ENCODE measurements around the gene IGSF23. TPM values are rescaled to one million over a fixed set of nuclear protein-coding genes. Genes with fewer than 3 reads are reported as not detected.

The IGSF23 gene
- total RNA-seq, 1 donor from 2014 or later, result not detected

DNA sequence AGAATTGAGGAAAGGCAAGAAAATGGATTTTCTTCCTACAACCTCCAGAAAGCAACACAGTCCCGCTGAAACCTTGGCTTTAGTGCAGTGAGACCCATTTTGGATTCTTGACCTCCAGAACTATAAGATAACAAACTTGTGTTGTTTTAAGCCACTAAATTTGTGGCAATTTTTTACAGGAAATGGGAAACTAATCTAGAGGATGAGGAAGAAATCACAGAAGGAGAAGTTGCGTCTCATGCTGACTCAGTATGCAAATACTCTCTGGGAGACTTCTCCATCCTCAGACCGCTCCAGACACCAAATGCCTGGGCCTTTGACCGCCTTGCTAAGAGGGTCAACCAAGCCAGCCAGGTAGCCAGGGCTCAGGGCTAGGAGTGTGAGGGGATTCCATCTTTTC lies 72.5 kb downstream of the IGSF23 start:
- DNase-seq, result no peak
- CTCF ChIA-PET, result interaction anchor here (1.1 kb wide), 1 partner anchor 31 kb away, joined by 3 read pairs; no protein-coding TSS in a partner anchor
- Mint-ChIP-seq H3K36me3 (ENCODE audit: low read depth) (no peaks in the 10 kb centered on the region), H3K9me3 (peaks cover 2% of the 10 kb centered on the region), H3K27ac (no peak overlapping the region), H3K4me1 (peaks cover 31% of the 10 kb centered on the region), H3K4me3 (peak overlapping the region; percentile 50), H3K27me3 (peaks cover 9% of the 10 kb centered on the region)
- TF ChIP-seq, protein P1, sequence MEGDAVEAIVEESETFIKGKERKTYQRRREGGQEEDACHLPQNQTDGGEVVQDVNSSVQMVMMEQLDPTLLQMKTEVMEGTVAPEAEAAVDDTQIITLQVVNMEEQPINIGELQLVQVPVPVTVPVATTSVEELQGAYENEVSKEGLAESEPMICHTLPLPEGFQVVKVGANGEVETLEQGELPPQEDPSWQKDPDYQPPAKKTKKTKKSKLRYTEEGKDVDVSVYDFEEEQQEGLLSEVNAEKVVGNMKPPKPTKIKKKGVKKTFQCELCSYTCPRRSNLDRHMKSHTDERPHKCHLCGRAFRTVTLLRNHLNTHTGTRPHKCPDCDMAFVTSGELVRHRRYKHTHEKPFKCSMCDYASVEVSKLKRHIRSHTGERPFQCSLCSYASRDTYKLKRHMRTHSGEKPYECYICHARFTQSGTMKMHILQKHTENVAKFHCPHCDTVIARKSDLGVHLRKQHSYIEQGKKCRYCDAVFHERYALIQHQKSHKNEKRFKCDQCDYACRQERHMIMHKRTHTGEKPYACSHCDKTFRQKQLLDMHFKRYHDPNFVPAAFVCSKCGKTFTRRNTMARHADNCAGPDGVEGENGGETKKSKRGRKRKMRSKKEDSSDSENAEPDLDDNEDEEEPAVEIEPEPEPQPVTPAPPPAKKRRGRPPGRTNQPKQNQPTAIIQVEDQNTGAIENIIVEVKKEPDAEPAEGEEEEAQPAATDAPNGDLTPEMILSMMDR (IDR thresholded peaks at IDR 0.05), result no peak
- peak; percentile 53 for ATAC-seq (ENCODE audit: low read depth)
- intact Hi-C loops (cut with micrococcal nuclease), result no loop called here
- POLR2A ChIA-PET, result interaction anchor here (0.6 to 1.2 kb wide), 5 partner anchors 22 to 541 kb away, joined by 3 to 6 read pairs (median 4); no protein-coding TSS in a partner anchor

Other genes starting within 250 kb of the IGSF23 start
- gene ZNF285, start 212.0 kb upstream of the IGSF23 start, total RNA-seq, result 4.5 TPM in 2 replicates
- 3.1 and 3.7 TPM in 2 replicates for gene ZNF229, start 165.1 kb upstream of the IGSF23 start, total RNA-seq
- gene ZNF180, start 113.0 kb upstream of the IGSF23 start, total RNA-seq, result 11.6 and 14.4 TPM in 2 replicates
- gene CEACAM20, start 83.9 kb upstream of the IGSF23 start, total RNA-seq, result not detected in 2 replicates
- gene PVR, start 30.3 kb downstream of the IGSF23 start, total RNA-seq, result 0.10 TPM in 1 of 2 replicates, not detected in the other
- gene CEACAM19, start 57.9 kb downstream of the IGSF23 start, total RNA-seq, result not detected in 2 replicates
- not detected in 2 replicates for gene CEACAM16, start 85.6 kb downstream of the IGSF23 start, total RNA-seq
- gene BCL3, start 135.1 kb downstream of the IGSF23 start, total RNA-seq, result 121 and 149 TPM in 2 replicates
- not detected in 2 replicates for gene CBLC, start 164.3 kb downstream of the IGSF23 start, total RNA-seq
- gene BCAM, start 195.5 kb downstream of the IGSF23 start, total RNA-seq, result not detected in 2 replicates
- 0.17 and 0.35 TPM in 2 replicates for gene NECTIN2, start 232.7 kb downstream of the IGSF23 start, total RNA-seq

Data from activated B cell treated with CpG ODN at 0.5 μM for 24 hours (primary cell).